Adipose tissue (tissue), 3 donors: Measurements from ENCODE around the gene FRG1. TPM values are rescaled to one million over a fixed set of nuclear protein-coding genes. Genes with fewer than 3 reads are reported as not detected.
"Not testable (repeated sequence)": the region's sequence is repeated elsewhere in the genome, so short reads cannot be mapped to it uniquely, and the experiment has no call there.

Experiments
- H3K27ac ChIP-seq: one replicate; pipeline ENCODE4 v1.5.1; 2013; ENCODE audit warnings: low read depth, low read length
- WGBS, 3 donors: extraction: QIAGEN DNeasy Blood & Tissue Kit; methylation state at CpG; one replicate each; pipeline ENCODE4 v1.1.7; 2013; 5-methylcytosine and 5-hydroxymethylcytosine counted together
- polyA plus RNA-seq, 3 donors: library from polyadenylated mRNA; stranded (reverse); fragments of 200-250 nt; gene quantifications; one replicate each; pipeline ENCODE4 v1.2.3, GENCODE V29; 2013
- donor health status: healthy with polysubstance abuse.
- donor health status: Bipolar disorder and iron deficiency.
- donor health status: healthy.

The FRG1 gene
- polyA plus RNA-seq = 10 to 100 TPM; 23.2 to 46.6 (median 30.7) TPM

DNA sequence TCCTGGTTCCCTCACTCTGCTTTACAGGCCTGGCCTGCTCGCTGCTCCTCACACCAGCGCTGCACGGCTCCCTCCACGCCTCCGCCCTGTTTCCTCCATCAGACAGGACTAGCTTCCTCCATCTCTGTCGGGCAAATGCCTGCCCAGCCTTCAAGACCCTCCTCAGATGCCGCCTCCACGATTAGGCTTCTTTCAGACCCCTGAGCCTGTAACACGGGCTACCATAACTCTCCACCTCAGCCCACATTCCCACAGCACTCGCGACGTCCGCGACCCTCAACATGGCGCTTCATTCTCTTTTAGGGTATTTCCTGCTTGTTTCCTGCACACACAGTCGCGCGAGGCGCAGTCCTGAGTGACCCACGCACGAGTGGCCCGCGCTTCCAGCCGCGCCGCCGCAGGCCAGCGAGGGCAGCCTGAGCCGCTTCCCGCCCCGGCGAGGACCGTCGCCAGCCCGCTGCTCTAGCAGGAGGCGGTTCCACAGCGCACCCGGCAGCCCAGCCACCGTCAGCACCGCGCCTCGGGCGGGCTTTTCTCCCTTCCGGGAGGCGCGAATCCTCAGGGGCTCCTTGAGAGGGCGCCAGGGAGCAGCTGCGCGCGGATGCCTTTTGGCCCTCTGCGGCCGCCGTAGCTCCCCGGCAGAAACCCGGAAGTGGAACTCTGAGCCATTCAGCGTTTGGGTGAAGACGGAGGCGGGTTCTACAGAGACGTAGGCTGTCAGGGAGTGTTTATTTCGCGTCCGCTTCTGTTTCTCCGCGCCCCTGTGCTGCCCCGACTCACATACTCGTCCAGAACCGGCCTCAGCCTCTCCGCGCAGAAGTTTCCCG is at the start of gene FRG1:
Gene FRG1 (plus strand): TSS at position 695 of the 827 bp plus-strand sequence. CDS start 138 bp downstream, outside the sequence.
- WGBS, 3 donors = 3 to 6% (median 6%) methylated on average over 67 to 70 of the region's 70 CpGs
- peak within 1 kb of the TSS; percentile 93 for H3K27ac ChIP-seq

DNA sequence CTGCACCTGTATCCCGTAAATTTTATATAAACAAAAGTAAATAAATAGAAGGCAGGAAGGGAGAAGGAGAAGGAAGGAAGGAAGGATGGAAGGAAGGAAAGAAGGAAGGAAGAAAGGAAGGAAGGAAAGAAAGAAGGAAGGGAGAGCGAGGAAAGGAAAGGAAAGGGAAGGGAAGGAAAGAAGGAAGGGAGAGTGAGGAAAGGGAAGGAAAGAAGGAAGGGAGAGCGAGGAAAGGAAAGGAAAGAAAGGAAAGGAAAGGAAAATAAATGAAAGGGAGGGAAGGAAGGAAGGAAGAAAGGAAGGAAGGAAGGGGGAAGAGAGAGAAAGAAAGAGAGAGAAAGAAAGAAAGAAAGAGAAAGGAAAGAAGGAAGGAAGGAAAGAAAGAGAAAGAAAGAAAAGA is 43.0 kb upstream of the FRG1 start:
- no peak overlapping the region for H3K27ac ChIP-seq
- whole genome bisulfite sequencing, 3 donors = 79 to 89% (median 83%) methylated on average over 3 of the region's 3 CpGs

DNA sequence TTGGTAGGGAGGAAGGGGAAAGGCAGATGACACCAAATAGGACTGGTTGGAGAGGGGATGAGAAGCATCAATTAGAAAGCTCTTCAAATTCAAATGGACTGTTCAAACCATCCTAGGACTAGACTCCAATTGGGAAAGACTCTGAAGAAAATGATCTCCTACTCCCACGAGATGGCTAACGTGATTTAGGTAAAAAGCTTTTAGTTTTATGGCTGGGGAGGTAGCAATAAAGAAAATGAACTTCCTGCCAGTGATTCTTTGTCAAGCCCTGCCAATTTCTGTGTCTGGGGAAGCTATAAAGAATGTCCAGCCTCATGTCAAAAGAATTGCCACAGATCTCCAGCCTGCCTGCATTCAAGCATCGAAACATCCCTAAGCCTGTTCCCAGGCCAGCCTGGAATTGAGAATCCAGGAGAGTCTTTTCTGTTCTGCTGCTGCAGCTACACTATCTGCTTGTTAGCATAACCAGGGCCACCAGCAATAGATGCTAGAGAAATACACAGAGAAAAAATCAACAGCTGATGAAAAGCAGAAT is 41.1 kb upstream of the FRG1 start:
- H3K27ac ChIP-seq = not testable (repeated sequence)
- WGBS, 3 donors = 34 to 44% (median 41%) methylated on average over 3 of the region's 3 CpGs

DNA sequence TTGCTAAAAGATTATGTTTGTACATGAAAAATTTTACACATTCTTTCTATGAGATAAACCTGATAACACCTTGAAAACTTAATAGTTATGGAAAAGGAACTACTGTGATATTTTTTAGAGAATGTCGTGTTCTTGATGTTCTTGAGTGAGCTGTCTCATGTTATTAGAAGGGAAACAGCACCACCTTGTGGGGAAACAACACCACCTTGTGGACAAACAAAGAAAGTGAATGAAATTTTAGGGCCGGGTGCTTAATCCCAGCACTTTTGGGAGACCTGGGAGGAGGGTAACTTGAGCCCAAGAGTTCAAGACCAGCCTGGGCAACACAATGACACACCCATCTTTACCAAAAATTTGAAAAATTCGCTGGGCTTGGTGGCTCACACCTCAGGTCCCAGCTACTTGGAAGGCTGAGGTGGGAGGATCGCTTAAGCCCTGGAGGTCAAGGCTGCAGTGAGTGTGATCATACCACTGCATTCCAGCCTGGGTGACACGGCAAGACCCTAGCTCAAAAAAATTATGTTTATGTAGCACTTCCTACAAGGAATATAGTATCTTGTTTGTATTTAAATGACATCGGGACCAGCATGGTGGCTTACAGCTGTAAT is 36.1 kb upstream of the FRG1 start:
- 39 to 44% (median 39%) methylated on average over 6 of the region's 6 CpGs for WGBS, 3 donors
- not testable (repeated sequence) for H3K27ac ChIP-seq

DNA sequence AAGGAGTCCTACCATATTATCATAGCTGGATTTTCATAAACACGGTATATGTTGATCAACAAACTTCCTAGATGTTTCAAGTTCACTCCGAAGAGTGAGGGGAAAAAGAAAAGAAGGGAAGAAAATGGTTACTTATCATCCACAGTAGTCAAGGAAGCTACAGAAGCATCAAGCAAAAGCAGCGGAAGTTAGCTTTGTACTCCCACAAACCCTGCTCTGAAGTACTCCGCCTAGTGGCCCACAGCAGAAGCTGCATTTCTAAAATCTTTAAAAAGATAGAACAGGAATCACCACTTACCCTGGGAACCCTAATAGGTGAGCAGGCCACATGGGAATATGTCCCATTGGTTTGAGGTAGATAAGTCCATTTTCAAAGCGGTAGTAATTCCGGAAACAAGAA is 28.5 kb upstream of the FRG1 start:
- 54 to 60% (median 54%) methylated on average over 6 of the region's 6 CpGs for WGBS, 3 donors
- H3K27ac ChIP-seq = no peak overlapping the region

DNA sequence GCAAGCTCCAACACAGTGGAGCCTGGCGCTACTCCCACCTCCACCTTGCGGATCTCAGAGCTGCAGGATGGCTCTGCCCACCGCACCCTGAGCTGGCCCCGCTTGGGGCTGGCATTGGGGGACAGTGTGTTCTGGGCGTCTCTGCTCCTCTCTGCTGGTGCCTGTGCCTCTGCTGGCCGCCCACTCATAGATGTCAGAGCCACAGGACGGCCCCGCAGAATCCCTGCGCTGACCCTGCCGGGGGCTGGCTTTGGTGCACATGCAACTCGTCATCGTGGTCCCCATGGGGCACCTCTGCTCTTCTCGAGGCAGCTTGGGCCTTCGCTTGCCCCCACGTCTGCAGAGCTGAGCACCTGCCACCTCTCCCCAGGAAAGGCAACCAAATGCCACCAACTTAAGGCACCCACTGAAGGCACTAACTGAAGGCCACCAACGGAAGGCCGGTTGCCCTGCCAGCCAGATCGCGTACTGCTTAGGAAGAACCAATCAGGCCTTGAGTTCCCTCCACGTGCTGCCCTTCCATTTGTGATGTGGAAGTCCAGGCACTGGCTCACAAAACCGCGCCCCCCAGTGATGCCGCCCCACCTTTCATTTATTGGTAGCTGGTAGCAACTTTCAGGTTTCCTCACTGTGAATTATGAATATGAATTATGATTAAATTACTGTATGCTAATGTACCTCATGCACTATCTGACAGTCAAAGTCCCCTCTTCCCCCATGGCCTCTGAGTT is 23.3 kb upstream of the FRG1 start:
- no peak overlapping the region for H3K27ac ChIP-seq
- 92 to 96% (median 95%) methylated on average over 23 of the region's 23 CpGs for WGBS, 3 donors

DNA sequence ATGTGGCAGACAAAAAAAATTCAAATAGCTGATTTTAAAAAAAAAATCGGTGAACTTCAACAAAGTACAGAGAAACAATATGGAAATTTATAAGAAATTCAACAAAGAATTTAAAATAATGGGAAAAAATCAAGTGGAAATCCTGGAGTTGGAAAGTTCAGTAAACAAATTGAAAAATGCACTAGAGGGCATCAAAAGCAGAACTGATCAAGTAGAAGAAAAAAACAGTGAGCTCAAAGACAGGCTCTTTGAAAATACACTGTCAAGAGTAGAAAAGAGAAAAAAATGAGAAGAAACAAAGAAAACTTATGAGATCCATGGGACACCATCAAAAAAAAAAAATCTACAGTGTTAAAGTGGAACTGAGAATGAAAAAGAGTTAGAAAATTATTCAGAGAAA is 19.6 kb upstream of the FRG1 start:
- WGBS, 3 donors = 76 to 84% (median 80%) methylated on average over 1 of the region's 1 CpG
- H3K27ac ChIP-seq = no peak overlapping the region

DNA sequence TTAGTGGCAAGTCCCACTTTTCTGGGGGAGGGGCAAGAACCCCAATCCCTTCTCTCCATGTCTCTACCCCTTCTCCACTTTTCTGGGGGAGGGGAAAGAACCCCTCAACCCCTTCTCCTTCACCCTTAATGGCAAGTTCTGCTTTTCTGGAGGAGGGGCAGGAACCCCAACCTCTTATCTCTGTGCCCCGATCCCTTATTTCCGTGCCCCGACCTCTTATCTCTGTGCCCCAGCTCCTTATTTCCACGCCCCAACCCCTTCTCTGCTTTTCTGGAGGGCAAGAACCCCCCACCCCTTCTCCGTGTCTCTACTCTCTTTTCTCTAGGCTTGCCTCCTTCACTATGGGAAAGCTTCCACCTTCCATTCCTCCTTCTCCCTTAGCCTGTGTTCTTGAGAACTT is 13.9 kb upstream of the FRG1 start:
- WGBS, 3 donors = 79 to 93% (median 88%) methylated on average over 5 of the region's 5 CpGs
- not testable (repeated sequence) for H3K27ac ChIP-seq

DNA sequence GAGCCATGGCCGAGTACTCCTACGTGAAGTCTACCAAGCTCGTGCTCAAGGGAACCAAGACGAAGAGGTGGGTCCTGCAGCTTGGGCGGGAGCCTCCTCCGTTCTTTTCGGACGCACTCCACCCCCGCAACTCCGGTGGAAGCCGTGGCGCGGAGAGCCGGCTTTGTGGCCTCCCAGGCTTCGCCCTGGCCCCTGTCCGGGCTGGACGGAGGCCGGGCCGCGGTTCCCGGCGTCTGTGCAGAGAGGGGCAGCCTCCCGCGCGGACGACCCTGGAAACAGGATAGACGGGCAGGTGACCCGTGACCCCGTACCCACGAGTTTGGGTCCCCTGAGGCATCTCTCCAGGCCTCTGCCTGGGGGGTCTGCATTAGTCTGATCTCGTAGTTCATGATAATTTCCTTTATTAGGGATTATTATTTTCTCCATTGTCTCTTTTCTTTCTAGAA is 356 bp downstream of the FRG1 start:
- peak overlapping the region; percentile 93 for H3K27ac ChIP-seq
- WGBS, 3 donors = 1 to 3% (median 3%) methylated on average over 31 of the region's 31 CpGs

DNA sequence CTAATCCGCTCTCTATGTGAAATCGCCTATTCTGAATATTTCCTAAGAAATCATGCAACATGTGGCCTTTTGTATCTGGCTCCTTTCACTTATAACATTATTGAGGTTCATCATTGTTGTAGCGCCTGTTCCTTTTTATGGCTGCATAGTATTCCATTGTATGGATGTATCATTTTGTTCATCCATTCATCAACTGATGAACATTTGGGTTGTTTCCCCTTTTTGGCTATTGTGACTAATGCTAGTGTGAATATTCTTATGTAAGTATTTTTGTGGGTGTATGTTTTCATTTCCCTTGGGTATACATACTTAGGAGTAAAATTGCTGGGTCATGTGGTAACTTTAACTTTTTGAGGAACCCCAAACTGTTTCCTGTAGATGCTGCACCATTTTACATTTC is 1.7 kb downstream of the FRG1 start:
- 91 to 97% (median 95%) methylated on average over 3 of the region's 3 CpGs for WGBS, 3 donors
- not testable (repeated sequence) for H3K27ac ChIP-seq

DNA sequence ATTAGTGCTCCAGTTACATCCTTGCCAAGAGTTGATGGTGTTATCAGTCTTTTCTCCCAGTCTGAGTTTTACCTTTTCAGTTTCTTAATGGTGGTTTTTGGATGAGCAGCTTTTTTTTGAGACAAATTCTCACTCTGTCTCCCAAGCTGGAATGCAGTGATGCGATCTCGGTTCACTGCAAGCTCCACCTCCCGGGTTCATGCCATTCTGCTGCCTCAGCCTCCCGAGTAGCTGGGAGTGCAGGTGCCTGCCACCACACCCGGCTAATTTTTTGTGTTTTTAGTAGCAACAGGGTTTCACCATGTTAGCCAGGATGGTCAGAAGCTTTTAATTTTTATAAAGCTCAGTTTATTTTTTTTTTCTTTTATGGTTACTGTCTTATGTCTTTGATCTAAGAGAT is 3.4 kb downstream of the FRG1 start:
- not testable (repeated sequence) for H3K27ac ChIP-seq
- 83 to 96% (median 92%) methylated on average over 5 of the region's 5 CpGs for WGBS, 3 donors

DNA sequence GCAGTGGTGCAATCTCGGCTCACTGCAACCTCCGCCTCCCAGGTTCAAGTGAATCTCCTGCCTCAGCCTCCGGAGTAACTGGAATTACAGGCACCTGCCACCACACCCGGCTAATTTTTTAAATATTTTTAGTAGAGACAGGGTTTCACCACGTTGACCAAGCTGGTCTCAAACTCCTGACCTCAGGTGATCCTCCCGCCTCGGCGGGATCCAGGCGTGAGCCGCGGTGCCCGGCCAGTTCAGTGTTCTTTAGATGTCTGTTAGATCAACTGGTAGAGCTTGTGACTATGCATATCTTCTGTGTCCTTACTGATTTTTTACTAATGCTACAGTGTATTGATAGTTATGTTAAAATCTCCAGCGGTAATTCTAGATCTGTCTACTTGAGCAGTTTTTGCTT is 6.2 kb downstream of the FRG1 start:
- H3K27ac ChIP-seq = not testable (repeated sequence)
- 94 to 95% (median 95%) methylated on average over 13 of the region's 13 CpGs for WGBS, 3 donors

DNA sequence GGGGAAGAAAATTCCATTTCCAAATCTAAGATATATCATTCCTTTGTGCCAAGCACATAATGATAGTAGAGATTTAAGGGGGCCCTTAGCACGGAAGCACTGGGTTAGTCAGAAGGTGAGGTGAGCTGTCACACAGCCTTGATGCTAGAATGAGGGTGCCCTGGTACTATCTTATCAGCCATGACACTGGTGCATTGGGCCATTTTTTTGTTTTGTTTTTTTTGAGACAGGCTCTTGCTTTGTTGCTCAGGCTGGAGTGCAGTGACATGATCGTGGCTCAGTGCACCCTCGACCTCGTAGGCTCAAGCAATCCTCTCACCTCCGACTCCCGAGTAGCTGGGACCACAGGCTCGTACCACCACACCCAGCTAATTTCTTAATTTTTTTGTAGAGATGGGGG is 7.8 kb downstream of the FRG1 start:
- 77 to 82% (median 78%) methylated on average over 7 of the region's 7 CpGs for WGBS, 3 donors
- not testable (repeated sequence) for H3K27ac ChIP-seq

DNA sequence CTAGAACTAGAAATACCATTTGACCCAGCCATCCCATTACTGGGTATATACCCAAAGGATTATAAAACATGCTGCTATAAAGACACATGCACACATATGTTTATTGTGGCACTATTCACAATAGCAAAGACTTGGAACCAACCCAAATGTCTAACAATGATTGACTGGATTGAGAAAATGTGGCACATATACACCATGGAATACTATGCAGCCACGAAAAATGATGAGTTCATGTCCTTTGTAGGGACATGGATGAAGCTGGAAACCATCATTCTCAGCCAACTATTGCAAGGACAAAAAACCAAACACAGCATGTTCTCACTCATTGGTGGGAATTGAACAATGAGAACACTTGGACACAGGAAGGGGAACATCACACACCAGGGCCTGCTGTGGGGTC is 28.6 kb downstream of the FRG1 start:
- not testable (repeated sequence) for H3K27ac ChIP-seq
- 13 to 64% (median 52%) methylated on average over 1 of the region's 1 CpG for WGBS, 3 donors

DNA sequence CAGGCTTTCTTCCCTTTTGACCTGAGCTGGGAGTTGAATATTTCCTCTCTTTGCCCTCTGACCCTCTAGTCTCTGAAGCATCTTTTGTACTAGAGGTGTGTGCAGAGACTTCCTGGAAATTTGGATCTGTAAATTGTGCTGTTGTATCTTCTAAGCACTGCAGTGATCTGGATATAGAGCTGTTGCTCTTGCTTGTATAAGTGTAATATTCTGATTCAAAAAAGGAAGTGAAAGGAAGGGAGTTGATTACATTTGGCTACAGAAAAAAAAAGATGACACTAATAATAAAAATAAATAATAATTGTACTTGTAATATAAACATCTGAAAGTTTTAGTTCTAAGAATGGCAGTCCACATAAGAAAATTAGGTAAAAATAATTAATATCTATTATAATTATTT is 33.0 kb downstream of the FRG1 start:
- no peak overlapping the region for H3K27ac ChIP-seq

DNA sequence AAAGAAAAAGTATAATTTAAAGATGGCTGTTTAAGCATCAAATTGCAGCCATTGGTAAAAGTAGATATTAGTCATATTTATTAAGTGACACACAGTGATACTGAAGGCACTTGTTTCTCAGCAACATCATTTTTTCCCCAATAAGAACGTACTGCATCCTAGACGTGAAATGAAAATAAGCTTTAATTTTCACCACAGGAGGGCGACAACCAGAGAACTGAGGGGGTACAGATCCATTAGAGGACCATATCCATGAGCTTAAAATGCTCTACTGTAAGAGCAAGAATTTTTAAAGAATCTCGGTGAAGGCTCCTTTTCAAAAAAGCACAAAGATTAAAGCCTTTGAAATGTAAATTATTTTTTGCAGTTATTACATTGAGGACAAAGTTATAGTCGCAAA is 33.4 kb downstream of the FRG1 start:
- no peak overlapping the region for H3K27ac ChIP-seq
- WGBS, 3 donors = 43 to 48% (median 47%) methylated on average over 5 of the region's 5 CpGs

DNA sequence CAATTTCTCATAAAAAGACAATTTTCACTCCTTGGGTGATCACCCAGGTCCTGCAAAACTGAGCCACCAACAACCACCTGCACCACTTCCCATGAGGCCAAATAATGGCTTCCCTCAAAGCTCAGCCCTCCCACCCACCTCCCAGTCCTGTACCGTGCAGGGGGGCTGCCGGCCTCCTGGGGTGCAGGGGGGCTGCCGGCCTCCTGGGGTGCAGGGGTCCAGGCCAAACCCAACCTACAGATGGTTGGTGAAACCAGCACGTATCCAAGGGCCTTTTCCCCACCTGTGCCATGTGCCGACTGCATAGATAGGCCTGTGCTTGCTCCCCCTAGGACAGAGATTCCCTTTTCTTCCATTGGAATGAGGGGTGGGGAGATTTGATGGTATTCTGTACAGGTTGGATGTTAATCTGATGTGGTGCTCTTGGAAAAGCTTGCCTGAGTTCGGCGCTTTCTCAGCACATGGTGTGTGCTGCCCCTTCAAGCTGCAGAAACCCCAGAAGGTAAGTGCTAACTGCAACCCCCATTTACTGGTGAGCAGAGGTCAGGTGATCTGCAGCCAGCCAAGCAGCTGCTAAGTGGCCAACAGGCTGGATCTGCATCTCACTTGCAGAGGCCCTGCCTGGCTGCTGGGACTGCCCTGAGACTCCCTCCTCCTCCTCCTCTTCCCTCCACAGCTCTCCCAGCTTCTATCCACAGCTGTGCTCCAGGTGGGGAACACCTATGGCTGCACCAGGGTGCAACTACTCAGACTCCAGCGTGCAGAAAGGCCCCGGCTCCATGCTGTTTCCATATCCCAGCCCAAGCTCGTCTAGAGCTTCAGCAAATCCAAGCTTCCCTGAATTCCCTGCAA is 38.8 kb downstream of the FRG1 start:
- 51 to 58% (median 52%) methylated on average over 10 of the region's 10 CpGs for WGBS, 3 donors
- H3K27ac ChIP-seq = no peak overlapping the region

DNA sequence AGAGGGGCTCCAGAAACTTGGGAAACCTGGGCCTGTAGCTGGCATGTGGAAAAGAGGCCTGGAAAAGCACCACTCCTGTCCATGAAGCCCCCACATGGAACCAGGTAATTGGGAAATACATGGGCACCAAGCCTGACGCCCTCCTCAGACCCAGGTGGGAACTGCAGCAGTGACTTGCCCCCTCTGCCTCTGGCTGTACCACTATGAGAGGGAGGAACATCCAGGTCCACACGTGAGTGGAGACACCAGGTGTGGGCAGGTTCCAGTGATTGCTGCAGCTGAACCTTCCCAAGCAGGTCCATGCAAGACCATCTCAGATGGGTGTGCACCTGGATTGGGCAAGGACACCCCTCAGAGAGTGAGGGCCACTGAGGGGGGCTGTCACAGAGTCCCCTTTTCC is 39.6 kb downstream of the FRG1 start:
- not testable (repeated sequence) for H3K27ac ChIP-seq
- WGBS, 3 donors = 43 to 56% (median 44%) methylated on average over 1 to 2 of the region's 2 CpGs
